GM12801 (cell line): ENCODE data around the gene ADAMTS1.

Source experiments
- CTCF ChIP-seq: IDR thresholded peaks from one replicate; pipeline ENCODE4 v1.5.1; 2011; ENCODE audit warnings: control low read depth; ENCODE audit not compliant: insufficient read length; ENCODE audit errors: extremely low read depth

Gene ADAMTS1

DNA sequence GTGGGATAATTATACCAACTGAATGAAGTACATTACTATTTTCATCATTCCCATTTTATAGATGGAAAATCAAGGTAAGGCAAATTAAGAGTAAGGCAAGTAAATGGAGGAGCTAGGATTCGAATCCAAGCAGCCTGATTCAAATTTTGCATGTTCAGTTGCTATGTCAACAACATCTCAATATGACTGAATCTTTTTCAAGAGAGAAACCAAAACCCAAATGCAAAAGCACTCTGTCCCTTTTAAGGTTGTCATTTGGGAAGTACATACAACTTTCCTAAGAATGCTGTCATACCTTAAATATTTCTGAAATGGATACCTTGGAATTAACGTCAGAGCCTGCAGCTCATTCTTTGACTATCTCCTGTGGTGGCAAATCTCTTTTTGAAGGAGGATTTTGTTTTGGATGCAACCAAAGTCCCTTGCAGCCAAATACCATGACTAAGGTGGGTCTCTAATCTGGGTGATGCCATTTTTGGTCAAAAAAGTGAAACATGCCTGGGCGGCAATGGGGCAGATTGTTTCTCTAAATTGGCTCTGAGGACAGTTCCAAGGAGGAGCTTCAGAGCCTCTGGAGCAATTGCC lies 25.4 kb downstream of the ADAMTS1 start:
- TF ChIP-seq CTCF, result no peak

DNA sequence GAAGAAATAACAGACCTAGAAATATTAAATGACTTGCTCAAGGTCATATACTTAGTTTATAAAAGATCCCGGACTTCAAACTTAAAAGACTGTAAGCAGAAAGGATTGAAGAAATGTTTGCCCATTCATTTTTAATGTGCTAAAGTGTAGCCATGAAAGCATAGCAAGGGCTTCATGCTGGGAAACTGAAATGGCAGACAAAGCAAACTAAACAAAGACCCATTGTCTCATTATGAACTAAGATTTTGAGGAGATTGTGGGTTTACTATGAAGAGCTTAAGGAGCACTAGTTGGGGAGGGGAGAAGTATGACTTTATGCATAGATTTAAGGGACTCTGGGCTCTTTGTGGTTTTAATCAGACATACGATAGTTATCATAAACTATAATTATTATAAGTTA lies 26.3 kb downstream of the ADAMTS1 start:
- no peak for TF ChIP-seq CTCF

GRCh38 chr21:26815197-26815596 lies 30.0 kb downstream of the ADAMTS1 start:
- no peak for TF ChIP-seq CTCF

- no peak for TF ChIP-seq CTCF
These were observed 30.8 kb downstream of the ADAMTS1 start for GRCh38 chr21:26814386-26814785.

DNA sequence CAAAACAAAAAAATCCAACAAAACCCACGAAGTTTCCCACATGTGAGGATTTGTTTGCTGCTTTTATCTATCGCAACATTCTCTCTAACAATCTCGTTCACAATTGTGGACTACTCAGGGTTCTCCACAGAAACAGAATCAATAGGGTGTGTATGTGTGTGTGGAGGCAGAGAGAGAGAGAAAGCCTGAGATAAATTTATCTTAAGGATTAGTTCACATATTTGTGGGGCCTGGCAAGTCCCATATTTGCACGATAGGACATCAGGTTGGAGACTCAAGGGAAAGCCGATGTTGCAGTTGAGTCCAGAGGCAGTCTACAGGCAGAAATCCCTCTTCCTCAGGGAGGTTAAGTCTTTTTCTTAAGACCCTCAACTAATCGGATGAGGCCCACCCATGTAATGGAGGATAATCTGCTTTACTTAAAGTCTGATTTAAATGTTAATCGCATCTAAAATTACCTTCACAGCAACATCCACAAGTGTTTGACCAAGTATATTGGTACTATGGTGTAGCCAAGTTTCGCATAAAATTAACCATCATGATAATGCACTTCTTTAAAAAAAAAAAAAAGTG lies 31.7 kb downstream of the ADAMTS1 start:
- no peak for TF ChIP-seq CTCF

DNA sequence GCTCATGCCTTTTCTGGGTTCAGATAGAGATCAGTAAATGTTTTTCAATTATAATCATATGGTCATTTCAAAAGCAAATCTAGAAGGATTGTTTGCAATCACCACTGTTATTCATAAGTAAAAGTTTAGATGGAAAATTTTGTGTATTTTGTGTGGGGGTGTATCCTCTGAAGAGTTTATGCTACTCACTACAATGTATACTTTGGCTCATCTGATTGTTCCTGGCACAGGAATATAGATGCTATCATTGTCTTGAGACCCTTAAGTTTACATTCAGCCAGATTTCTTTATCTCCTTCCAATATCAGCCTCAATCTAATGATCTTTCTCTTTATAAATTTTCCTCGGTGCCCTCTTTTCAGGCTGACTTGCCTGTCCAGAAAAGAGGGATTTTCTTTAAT lies 33.0 kb downstream of the ADAMTS1 start:
- no peak for TF ChIP-seq CTCF

DNA sequence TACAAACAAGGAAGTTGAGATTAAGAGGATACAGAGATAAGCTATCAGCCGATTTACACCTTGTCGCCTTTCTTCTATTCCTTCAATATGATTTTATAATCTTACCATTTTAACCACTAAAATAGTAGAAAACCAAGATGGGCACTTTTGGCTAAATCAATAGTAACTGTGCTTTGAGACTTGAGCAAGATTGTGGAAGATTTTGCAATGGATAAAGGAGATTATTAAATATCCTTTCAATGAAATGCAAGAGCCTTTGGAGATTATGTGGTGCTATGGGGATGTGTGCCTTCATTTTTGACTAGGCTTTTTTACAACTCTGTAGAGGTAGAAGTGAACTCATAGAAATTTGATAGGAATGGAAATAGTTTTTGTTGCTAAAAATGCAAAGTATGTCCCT lies 33.7 kb downstream of the ADAMTS1 start:
- no peak for TF ChIP-seq CTCF
